Measurements from ENCODE around the gene RHOT1. TPM values are rescaled to one million over a fixed set of nuclear protein-coding genes. Genes with fewer than 3 reads are reported as not detected.
"Not testable (repeated sequence)": the region's sequence is repeated elsewhere in the genome, so short reads cannot be mapped to it uniquely, and the experiment has no call there.

RHOT1 gene
- total RNA-seq (2014; rRNA removed; shearing (Covaris generic)) (31.9 and 54.9 TPM in 2 replicates), polyA plus RNA-seq (2016; fragmentation: Nextera tagmentation; extraction: Ambion mirVana) (25.2 and 26.9 TPM in 2 replicates)

GRCh38 chr17:32142038-32142856 lies at the start of gene RHOT1:
Gene RHOT1 (plus strand): TSS chr17:32142502. CDS start chr17:32142693, 191 bp downstream.
- DNase-seq: peak; percentile 96
- H3K36me3 ChIP-seq (ENCODE audit: low read depth): no peaks in the 10 kb centered on the region
- H3K9ac ChIP-seq: peak within 1 kb of the TSS; percentile 82
- H3F3A ChIP-seq (ENCODE audit: insufficient read depth): peaks cover 10% of the 10 kb centered on the region
- peak within 1 kb of the TSS; percentile 95 for H3K4me3 ChIP-seq
- H3K79me2 ChIP-seq (ENCODE audit: insufficient read depth): peaks cover 42% of the 10 kb centered on the region
- in situ Hi-C loops (cut with MboI): no loop called here
- WGBS, 2 experiments (ENCODE audit: low coverage in 1 of 2, low lambda C conversion rate in 2 of 2, missing lambda C conversion rate in 2 of 2): 0 to 3% methylated on average over 30 to 49 of the region's 84 CpGs
- no peak for TF ChIP-seq EZH2 (IDR thresholded peaks at IDR 0.05; ENCODE audit: insufficient read depth, poor library complexity, severe bottlenecking)
- no peak for TF ChIP-seq EZH2phosphoT487 (IDR thresholded peaks at IDR 0.05; ENCODE audit: insufficient read depth, low read depth)
- H3K27ac ChIP-seq: peak within 1 kb of the TSS; percentile 90
- H3K9me2 ChIP-seq (ENCODE audit: insufficient read depth): no peaks in the 10 kb centered on the region
- H3K4me1 ChIP-seq (ENCODE audit: insufficient read depth): peaks cover 12% of the 10 kb centered on the region; the same call in 1 of the 2 replicates
- H4K20me1 ChIP-seq (ENCODE audit: insufficient read depth): no peaks in the 10 kb centered on the region
- no peaks in the 10 kb centered on the region for H3K9me3 ChIP-seq (ENCODE audit: low read depth)
- H3K4me2 ChIP-seq (ENCODE audit: unreplicated experiment): peak within 1 kb of the TSS; percentile 94
- no peaks in the 10 kb centered on the region for H3K27me3 ChIP-seq (replicated peaks; ENCODE audit: insufficient read depth)
- peak within 1 kb of the TSS; percentile 93 for H2AFZ ChIP-seq

GRCh38 chr17:32099686-32100085 lies 42.6 kb upstream of the RHOT1 start:
- in situ Hi-C loops (cut with MboI): no loop called here
- 57 to 65% methylated on average over 2 of the region's 2 CpGs for WGBS, 2 experiments (ENCODE audit: low coverage in 1 of 2, low lambda C conversion rate in 2 of 2, missing lambda C conversion rate in 2 of 2)
- TF ChIP-seq EZH2 (IDR thresholded peaks at IDR 0.05; ENCODE audit: insufficient read depth, poor library complexity, severe bottlenecking) (no peak), EZH2phosphoT487 (IDR thresholded peaks at IDR 0.05; ENCODE audit: insufficient read depth, low read depth) (no peak)

GRCh38 chr17:32100323-32100722 lies 42.0 kb upstream of the RHOT1 start:
- H3F3A ChIP-seq (ENCODE audit: insufficient read depth); H3K4me3 ChIP-seq; H3K9me2 ChIP-seq (ENCODE audit: insufficient read depth); H3K79me2 ChIP-seq (ENCODE audit: insufficient read depth); in situ Hi-C loops (cut with MboI); H3K36me3 ChIP-seq (ENCODE audit: low read depth); H3K9me3 ChIP-seq (ENCODE audit: low read depth); H3K27ac ChIP-seq; H3K4me2 ChIP-seq (ENCODE audit: unreplicated experiment); H2AFZ ChIP-seq; H3K4me1 ChIP-seq (ENCODE audit: insufficient read depth); DNase-seq; H3K27me3 ChIP-seq (replicated peaks; ENCODE audit: insufficient read depth); H4K20me1 ChIP-seq (ENCODE audit: insufficient read depth); H3K9ac ChIP-seq: not testable (repeated sequence)
- 86% methylated on average over 8 of the region's 8 CpGs for WGBS, 2 experiments (ENCODE audit: low coverage in 1 of 2, low lambda C conversion rate in 2 of 2, missing lambda C conversion rate in 2 of 2)

More at GRCh38 chr17:32099686-32100085, 42.6 kb upstream of the RHOT1 start:
- no peak overlapping the region for H3K4me3 ChIP-seq
- no peaks in the 10 kb centered on the region for H3K9me3 ChIP-seq (ENCODE audit: low read depth)
- H3K4me2 ChIP-seq (ENCODE audit: unreplicated experiment): no peak overlapping the region
- H3F3A ChIP-seq (ENCODE audit: insufficient read depth): no peaks in the 10 kb centered on the region
- H3K27me3 ChIP-seq (replicated peaks; ENCODE audit: insufficient read depth): no peaks in the 10 kb centered on the region
- no peak overlapping the region for H2AFZ ChIP-seq
- H3K27ac ChIP-seq: no peak overlapping the region
- no peaks in the 10 kb centered on the region for H4K20me1 ChIP-seq (ENCODE audit: insufficient read depth)
- no peak for DNase-seq
- H3K9ac ChIP-seq: no peak overlapping the region
- no peaks in the 10 kb centered on the region for H3K4me1 ChIP-seq (ENCODE audit: insufficient read depth)
- H3K79me2 ChIP-seq (ENCODE audit: insufficient read depth): no peaks in the 10 kb centered on the region
- no peaks in the 10 kb centered on the region for H3K36me3 ChIP-seq (ENCODE audit: low read depth)
- no peaks in the 10 kb centered on the region for H3K9me2 ChIP-seq (ENCODE audit: insufficient read depth)

GRCh38 chr17:32100971-32101631 lies 41.2 kb upstream of the RHOT1 start:
- DNase-seq: no peak
- in situ Hi-C loops (cut with MboI): no loop called here
- 85 to 89% methylated on average over 8 of the region's 8 CpGs for WGBS, 2 experiments (ENCODE audit: low coverage in 1 of 2, low lambda C conversion rate in 2 of 2, missing lambda C conversion rate in 2 of 2)
- Histone ChIP-seq H4K20me1 (ENCODE audit: insufficient read depth) (no peaks in the 10 kb centered on the region), H2AFZ (no peak overlapping the region), H3K27me3 (replicated peaks; ENCODE audit: insufficient read depth) (no peaks in the 10 kb centered on the region), H3K4me1 (ENCODE audit: insufficient read depth) (no peaks in the 10 kb centered on the region), H3K4me3 (no peak overlapping the region), H3F3A (ENCODE audit: insufficient read depth) (no peaks in the 10 kb centered on the region), H3K9ac (no peak overlapping the region), H3K79me2 (ENCODE audit: insufficient read depth) (no peaks in the 10 kb centered on the region), H3K9me3 (ENCODE audit: low read depth) (no peaks in the 10 kb centered on the region), H3K36me3 (ENCODE audit: low read depth) (no peaks in the 10 kb centered on the region), H3K4me2 (ENCODE audit: unreplicated experiment) (no peak overlapping the region), H3K27ac (no peak overlapping the region), H3K9me2 (ENCODE audit: insufficient read depth) (no peaks in the 10 kb centered on the region)
- TF ChIP-seq EZH2 (IDR thresholded peaks at IDR 0.05; ENCODE audit: insufficient read depth, poor library complexity, severe bottlenecking) (no peak), EZH2phosphoT487 (IDR thresholded peaks at IDR 0.05; ENCODE audit: insufficient read depth, low read depth) (no peak)

Measured in GM23248 (cell line).